Hypothalamus (tissue), 51 donors: ENCODE measurements around the gene PHF21A.

ENCODE experiments used
- DNase-seq, 51 donors: peaks; one replicate each; lab custom pipeline; 2025; lab: John Stamatoyannopoulos, UW

Gene PHF21A

DNA sequence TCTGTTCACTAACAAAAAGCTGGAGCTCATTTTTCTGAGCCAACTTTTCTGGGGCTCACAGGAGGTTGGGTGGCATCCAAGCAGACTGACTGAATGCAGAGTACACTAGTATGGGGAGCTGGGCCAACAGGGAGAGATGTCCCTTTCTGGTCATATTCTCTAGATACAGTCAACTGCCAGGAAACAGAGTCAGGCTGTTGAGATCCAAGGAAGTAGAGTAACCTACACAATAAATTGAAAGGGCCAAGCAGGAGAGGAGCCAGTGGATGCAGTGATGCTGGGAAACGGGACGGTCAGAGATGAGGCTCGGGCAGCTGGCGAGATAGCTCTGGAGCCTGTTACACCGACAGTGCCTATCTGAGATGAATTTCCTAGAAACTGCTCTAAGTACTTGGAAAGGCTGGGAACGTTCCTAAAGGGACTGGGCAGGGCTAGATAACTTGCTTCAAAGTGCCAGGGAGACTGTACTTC is 127.7 kb downstream of the PHF21A start:
- peak in 40 of 51 donors; percentile 3 to 83 (median 52) for DNase-seq

DNA sequence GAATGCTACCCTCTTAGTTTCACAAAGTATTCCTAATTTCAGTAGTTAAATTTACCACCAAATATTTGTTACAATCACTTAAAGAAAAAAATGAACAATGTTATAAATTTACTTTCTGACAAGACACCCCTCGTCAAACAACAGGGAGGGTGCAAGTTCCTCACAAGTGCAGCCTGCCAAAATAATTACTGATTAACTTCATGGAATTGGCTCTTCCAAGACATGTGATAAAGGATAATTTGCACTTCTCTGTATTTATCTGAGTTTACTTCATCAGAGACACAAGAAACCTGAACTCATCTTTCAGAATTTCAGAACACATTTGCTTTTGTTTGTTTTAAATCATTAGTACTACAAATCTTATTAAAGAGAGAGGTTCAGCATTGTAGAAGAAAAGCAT is 132.3 kb downstream of the PHF21A start:
- no peak for DNase-seq

- no peak for DNase-seq
Observed at GRCh38 chr11:45985212-45985611, 136.0 kb downstream of the PHF21A start.

- no peak for DNase-seq
Observed at GRCh38 chr11:45984192-45984591, 137.1 kb downstream of the PHF21A start.

- no peak for DNase-seq
Observed at GRCh38 chr11:45983471-45983845, 137.8 kb downstream of the PHF21A start.

- peak in 13 of 51 donors; percentile 7 to 64 (median 27) for DNase-seq
Observed at GRCh38 chr11:45982656-45983470, 138.4 kb downstream of the PHF21A start.

DNA sequence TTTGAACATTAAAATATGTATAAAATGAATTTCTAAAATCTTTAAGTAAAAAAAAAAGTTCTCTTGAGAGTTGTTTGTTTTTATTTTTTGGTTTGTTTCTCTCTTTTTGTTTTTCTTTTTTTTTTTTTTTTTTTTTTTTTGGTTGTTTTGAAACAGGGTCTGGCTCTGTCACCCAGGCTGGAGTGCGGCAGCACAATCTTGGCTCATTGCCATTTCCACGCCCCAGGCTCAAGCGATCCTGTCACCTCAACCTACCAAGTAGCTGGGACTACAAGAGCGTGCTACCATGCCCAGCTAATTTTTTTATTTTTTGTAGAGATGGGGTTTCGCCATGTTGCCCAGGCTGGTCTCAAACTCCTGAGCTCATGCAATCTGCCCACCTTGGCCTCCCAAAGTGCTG is 139.4 kb downstream of the PHF21A start:
- peak in 2 of 51 donors; percentile 6 to 17 for DNase-seq

DNA sequence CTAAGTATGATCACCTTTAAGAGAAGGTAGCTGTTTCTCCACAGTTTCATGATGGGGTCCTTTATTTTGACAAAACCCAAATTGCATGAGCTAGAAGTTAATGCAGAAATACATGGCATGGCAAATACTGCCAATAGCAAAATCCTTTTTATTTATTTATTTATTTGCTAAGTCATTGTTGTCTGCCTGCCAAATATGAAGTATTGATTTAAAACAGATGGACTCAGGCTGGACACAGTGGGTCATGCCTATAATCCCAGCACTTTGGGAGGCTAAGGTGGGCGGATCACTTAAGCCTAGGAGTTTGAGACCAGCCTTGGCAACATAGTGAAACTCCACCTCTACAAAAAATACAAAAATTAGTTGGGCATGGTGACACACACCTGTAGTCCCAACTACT is 146.4 kb downstream of the PHF21A start:
- DNase-seq: no peak

- no peak for DNase-seq
Observed at GRCh38 chr11:45973601-45974000, 147.7 kb downstream of the PHF21A start.

DNA sequence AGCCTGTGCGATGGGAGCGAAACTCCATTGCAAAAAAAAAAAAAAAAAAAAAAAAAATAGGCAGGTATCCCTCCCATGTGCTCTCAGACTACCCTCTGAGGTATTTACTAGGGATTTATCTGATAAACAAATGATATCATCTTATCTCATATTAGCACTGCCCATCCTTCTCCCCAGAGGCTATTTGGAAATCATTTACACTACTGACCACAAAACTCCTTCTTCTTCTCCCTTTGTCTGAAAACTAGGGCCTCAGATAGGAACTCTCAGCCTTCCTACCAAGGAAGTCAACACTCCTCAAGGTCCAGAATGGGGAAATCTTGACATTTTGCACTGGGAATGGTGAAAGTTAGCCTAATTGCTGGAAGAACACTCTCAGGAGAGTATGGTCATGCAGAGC is 152.4 kb downstream of the PHF21A start:
- DNase-seq: no peak

GRCh38 chr11:45967506-45967905 is 153.7 kb downstream of the PHF21A start:
- DNase-seq: no peak

DNA sequence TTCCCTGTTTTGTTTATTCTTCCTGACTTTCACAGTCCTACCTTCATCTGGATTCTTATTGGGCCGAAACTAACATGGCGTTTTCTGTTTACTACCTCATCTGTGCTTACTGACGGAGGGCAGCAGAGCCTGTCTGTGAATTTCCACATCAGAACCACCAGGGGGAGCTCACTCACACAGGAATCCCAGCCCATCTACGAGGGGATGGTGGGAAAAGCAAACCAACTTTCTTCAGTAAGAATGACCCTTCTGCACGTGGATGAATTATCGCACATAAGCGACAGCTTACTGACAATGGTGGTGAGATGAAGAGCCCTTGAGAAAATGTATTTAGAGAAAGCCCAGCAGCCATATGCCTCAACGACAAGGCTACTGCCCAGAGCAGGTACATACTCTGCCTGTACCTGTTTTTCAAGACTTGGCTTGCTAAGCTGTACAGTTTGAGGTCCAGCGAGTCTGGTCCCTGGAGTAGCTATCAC is 156.3 kb downstream of the PHF21A start:
- DNase-seq: peak in 40 of 51 donors; percentile 3 to 83 (median 42)

- no peak for DNase-seq
Observed at GRCh38 chr11:45961751-45962240, 159.5 kb downstream of the PHF21A start.

- no peak for DNase-seq
Observed at GRCh38 chr11:45960387-45961095, 160.7 kb downstream of the PHF21A start.

DNA sequence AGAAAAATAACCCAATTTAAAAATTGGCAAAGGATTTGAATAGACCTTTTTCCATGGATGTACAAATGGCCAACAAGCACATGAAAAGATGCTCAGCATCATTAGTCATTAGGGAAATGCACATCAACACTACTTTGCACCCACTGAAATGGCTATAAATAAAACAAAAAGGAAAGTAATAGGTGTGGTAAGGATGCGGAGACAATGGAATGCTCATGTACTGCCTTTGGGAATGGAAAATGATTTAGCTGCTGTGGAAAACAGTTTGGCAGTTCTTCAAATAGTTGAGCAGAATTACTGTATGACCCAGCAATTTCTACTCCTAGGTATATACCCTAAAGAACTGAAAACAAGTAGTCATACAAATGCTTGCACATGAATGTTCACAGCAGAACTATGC is 161.4 kb downstream of the PHF21A start:
- no peak for DNase-seq

DNA sequence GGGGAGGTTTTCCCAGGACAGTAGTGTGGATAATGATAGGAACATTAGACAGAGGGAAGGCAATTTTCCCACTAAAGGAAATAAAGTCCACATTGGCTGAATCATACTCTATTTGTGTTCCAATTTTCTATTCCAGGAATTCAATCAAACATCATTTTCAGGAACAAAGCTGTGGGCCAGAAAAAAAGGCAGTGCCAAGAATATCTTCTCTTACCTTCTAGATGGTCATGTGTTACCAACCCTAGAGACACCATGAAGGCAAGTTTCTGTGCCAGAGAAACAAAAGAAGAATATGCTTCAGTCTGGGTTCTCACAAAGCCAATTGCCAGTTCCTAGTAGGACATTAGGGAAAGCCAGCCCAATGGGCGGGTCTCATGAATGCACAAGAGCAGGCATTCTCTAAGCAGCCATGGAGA is 171.3 kb downstream of the PHF21A start:
- peak in 9 of 51 donors; percentile 8 to 46 (median 22) for DNase-seq

GRCh38 chr11:45948356-45948755 is 172.9 kb downstream of the PHF21A start:
- DNase-seq: peak in 26 of 51 donors; percentile 5 to 68 (median 38)

DNA sequence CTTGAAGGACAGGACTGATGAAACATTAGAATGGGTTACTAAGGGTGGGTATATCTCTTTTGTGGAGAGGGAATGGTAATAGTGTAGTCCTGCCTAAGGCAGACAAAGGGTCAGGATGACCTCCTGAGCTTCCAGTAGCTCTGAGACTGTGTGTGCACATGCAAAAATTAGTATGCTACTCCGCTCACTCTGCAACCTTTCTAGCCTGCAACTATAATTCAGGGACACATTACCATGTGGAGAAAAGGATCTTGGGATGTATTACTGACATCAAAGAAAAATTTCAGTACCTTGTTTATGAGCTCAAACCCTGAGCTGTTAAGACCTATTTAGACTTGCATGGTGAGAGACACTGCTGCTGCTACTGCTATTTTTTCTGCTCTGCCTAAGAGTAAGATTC is 173.4 kb downstream of the PHF21A start:
- no peak for DNase-seq

GRCh38 chr11:45945397-45945999 is 175.8 kb downstream of the PHF21A start:
- DNase-seq: no peak

- no peak for DNase-seq
Observed at GRCh38 chr11:45942381-45942780, 178.9 kb downstream of the PHF21A start.

DNA sequence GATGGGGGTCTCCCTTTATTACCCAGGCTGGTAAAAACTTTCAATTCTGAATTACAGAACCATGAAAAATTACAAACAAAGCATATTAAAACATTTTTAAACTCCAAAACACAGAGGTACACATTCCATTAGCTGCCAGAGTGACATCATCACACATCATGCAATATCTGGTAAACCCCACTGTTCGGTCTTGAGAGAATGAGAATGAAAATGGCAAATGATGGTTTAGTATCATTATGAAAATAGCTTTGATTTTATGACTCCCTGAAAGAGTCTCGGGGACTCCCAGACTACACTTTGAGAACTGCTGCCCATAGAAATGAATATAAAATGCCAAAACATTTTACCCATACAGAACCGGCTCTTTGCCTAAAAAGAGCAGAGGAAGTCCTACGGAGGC is 180.0 kb downstream of the PHF21A start:
- DNase-seq: no peak
